ENCODE results near the gene ZBTB6. TPM values are rescaled to one million over a fixed set of nuclear protein-coding genes. Genes with fewer than 3 reads are reported as not detected.

The ZBTB6 gene
- total RNA-seq, result 1 to 10 TPM; 6.9 to 9.6 (median 8.3) TPM

- TF ChIP-seq POLR2A (IDR thresholded peaks at IDR 0.05), result no peak
- TF ChIP-seq CTCF (IDR thresholded peaks at IDR 0.05), result no peak
- H3K4me3 ChIP-seq (ENCODE audit: low read depth, poor library complexity, severe bottlenecking), result peak within 1 kb of the TSS; percentile 64
- intact Hi-C loops (cut with DNase I; ENCODE audit: low total_unique reads), result no loop called here
- 1% methylated on average over 35 of the region's 35 CpGs for WGBS, 2 donors
- DNase-seq (ENCODE audit: low spot score in 2 of 2), result peak; percentile 75 to 93
Observed at GRCh38 chr9:122912964-122913673, at the start of gene ZBTB6. TSS of gene ZBTB6 (minus strand) at chr9:122913323. CDS start at chr9:122912072, 1,251 bp downstream.

GRCh38 chr9:122961139-122961538, 48.0 kb upstream of the ZBTB6 start:
- intact Hi-C loops (cut with DNase I; ENCODE audit: low total_unique reads), result no loop called here
- no peak overlapping the region for H3K4me3 ChIP-seq (ENCODE audit: low read depth, poor library complexity, severe bottlenecking)
- no peak for TF ChIP-seq POLR2A (IDR thresholded peaks at IDR 0.05)
- TF ChIP-seq CTCF (IDR thresholded peaks at IDR 0.05), result no peak
- WGBS, 2 donors, result 89 to 100% methylated on average over 1 of the region's 1 CpG
- DNase-seq (ENCODE audit: low spot score in 2 of 2), result no peak

- intact Hi-C loops (cut with DNase I; ENCODE audit: low total_unique reads), result no loop called here
- no peak for DNase-seq (ENCODE audit: low spot score in 2 of 2)
- no peak overlapping the region for H3K4me3 ChIP-seq (ENCODE audit: low read depth, poor library complexity, severe bottlenecking)
- TF ChIP-seq POLR2A (IDR thresholded peaks at IDR 0.05) (no peak), CTCF (IDR thresholded peaks at IDR 0.05) (no peak)
Observed at GRCh38 chr9:122955961-122956360, 42.8 kb upstream of the ZBTB6 start.

- no peak overlapping the region for H3K4me3 ChIP-seq (ENCODE audit: low read depth, poor library complexity, severe bottlenecking)
- TF ChIP-seq POLR2A (IDR thresholded peaks at IDR 0.05), result no peak
- no peak for TF ChIP-seq CTCF (IDR thresholded peaks at IDR 0.05)
- intact Hi-C loops (cut with DNase I; ENCODE audit: low total_unique reads), result no loop called here
- no peak for DNase-seq (ENCODE audit: low spot score in 2 of 2)
Observed at GRCh38 chr9:122954253-122954691, 41.1 kb upstream of the ZBTB6 start.

GRCh38 chr9:122951056-122951455, 37.9 kb upstream of the ZBTB6 start:
- DNase-seq (ENCODE audit: low spot score in 2 of 2), result no peak
- no peak for TF ChIP-seq POLR2A (IDR thresholded peaks at IDR 0.05)
- TF ChIP-seq CTCF (IDR thresholded peaks at IDR 0.05), result no peak
- WGBS, 2 donors, result 96 to 100% methylated on average over 1 of the region's 1 CpG
- intact Hi-C loops (cut with DNase I; ENCODE audit: low total_unique reads), result no loop called here
- no peak overlapping the region for H3K4me3 ChIP-seq (ENCODE audit: low read depth, poor library complexity, severe bottlenecking)

GRCh38 chr9:122950263-122950662, 37.1 kb upstream of the ZBTB6 start:
- WGBS, 2 donors, result 85 to 92% methylated on average over 3 of the region's 3 CpGs
- H3K4me3 ChIP-seq (ENCODE audit: low read depth, poor library complexity, severe bottlenecking), result no peak overlapping the region
- no peak for DNase-seq (ENCODE audit: low spot score in 2 of 2)
- TF ChIP-seq CTCF (IDR thresholded peaks at IDR 0.05), result no peak
- TF ChIP-seq POLR2A (IDR thresholded peaks at IDR 0.05), result no peak
- intact Hi-C loops (cut with DNase I; ENCODE audit: low total_unique reads), result no loop called here

Measured in lower leg skin (tissue), 4 donors.